Peyer's patch (tissue), 4 donors: Measurements from ENCODE around the gene ATG9A. TPM values are rescaled to one million over a fixed set of nuclear protein-coding genes. Genes with fewer than 3 reads are reported as not detected.

Experiments used
- DNase-seq, 3 donors: peaks; one replicate each; pipeline ENCODE4 v3.0.0-alpha.2; 2017 to 2019
- H3K27ac ChIP-seq, 4 donors: fragments of 200-600 bp; sonication (generic); one replicate each; pipeline ENCODE4 v1.5.1; 2016 to 2019
- H3K27me3 ChIP-seq, 2 donors: fragments of 200-600 bp; sonication (generic); one replicate each; pipeline ENCODE4 v1.5.1; 2019
- H3K36me3 ChIP-seq, 3 donors: fragments of 200-600 bp; sonication (generic); one replicate each; pipeline ENCODE4 v1.5.1; 2016 to 2019
- H3K4me1 ChIP-seq, 4 donors: fragments of 200-600 bp; sonication (generic); one replicate each; pipeline ENCODE4 v1.5.1; 2016 to 2019
- H3K4me3 ChIP-seq, 4 donors: fragments of 200-600 bp; sonication (generic); 1 replicate in 3 of 4; 2 replicates in 1 of 4; pipeline ENCODE4 v1.5.1; 2016 to 2019; ENCODE audit warnings: mild to moderate bottlenecking in 1 of 4
- H3K9me3 ChIP-seq, 4 donors: fragments of 200-600 bp; sonication (generic); one replicate each; pipeline ENCODE4 v1.5.1; 2016 to 2019; ENCODE audit warnings: mild to moderate bottlenecking in 1 of 4
- CTCF ChIP-seq, 6 experiments: fragments of 450-650 bp in 4 of 6; fragments of 200-600 bp in 2 of 6; sonication (generic) in 1 of 6; IDR thresholded peaks; one replicate each; pipeline ENCODE4 v1.5.1; 2017 to 2019; ENCODE audit warnings: antibody characterized with exemption in 6 of 6, mild to moderate bottlenecking in 3 of 6, moderate library complexity in 1 of 6
- POLR2A ChIP-seq, 2 donors: fragments of 450-650 bp; IDR thresholded peaks; one replicate each; pipeline ENCODE4 v1.5.1; 2017; ENCODE audit warnings: antibody characterized with exemption in 2 of 2, mild to moderate bottlenecking in 2 of 2, moderate library complexity in 2 of 2
- total RNA-seq, 4 donors: library from RNA; depleted of rRNA; stranded (reverse); fragments of >200 nt; gene quantifications; one replicate each; pipeline ENCODE4 v1.1.0, GENCODE V29; 2016

Gene ATG9A
- total RNA-seq, 4 donors from 2014 or later, result 23.1 to 107 (median 96.0) TPM

- Histone ChIP-seq H3K36me3 (peaks cover 0 to 13% (median 0%) of the 10 kb centered on the region in 3 donors), H3K9me3 (no peaks in the 10 kb centered on the region), H3K27ac (peak overlapping the region; percentile 81 to 98 (median 91)), H3K4me1 (peaks cover 7 to 73% (median 45%) of the 10 kb centered on the region in 4 donors), H3K4me3 (peak overlapping the region in 3 of 4 donors; percentile 56 to 93 (median 86)), H3K27me3 (no peaks in the 10 kb centered on the region)
- no peak for DNase-seq
- TF ChIP-seq CTCF (IDR thresholded peaks at IDR 0.05) (no peak), POLR2A (IDR thresholded peaks at IDR 0.05) (no peak)
Observed at GRCh38 chr2:219251656-219252055, 22.2 kb upstream of the ATG9A start.

- peak overlapping the region; percentile 91 to 98 (median 92) for H3K27ac ChIP-seq
- peaks cover 7 to 83% (median 50%) of the 10 kb centered on the region in 4 donors for H3K4me1 ChIP-seq
- DNase-seq, result no peak
- no peaks in the 10 kb centered on the region for H3K9me3 ChIP-seq
- H3K36me3 ChIP-seq, result peaks cover 0 to 13% (median 0%) of the 10 kb centered on the region in 3 donors
- peak overlapping the region; percentile 1 to 38 (median 6) for H3K4me3 ChIP-seq
- H3K27me3 ChIP-seq, result no peaks in the 10 kb centered on the region
- TF ChIP-seq POLR2A (IDR thresholded peaks at IDR 0.05), result no peak
- no peak for TF ChIP-seq CTCF (IDR thresholded peaks at IDR 0.05)
Observed at GRCh38 chr2:219250049-219250781, 20.8 kb upstream of the ATG9A start.

- Histone ChIP-seq H3K27ac (peak overlapping the region; percentile 91 to 98 (median 92)), H3K27me3 (no peaks in the 10 kb centered on the region), H3K9me3 (no peaks in the 10 kb centered on the region), H3K36me3 (peaks cover 0 to 13% (median 0%) of the 10 kb centered on the region in 3 donors), H3K4me1 (peaks cover 7 to 84% (median 54%) of the 10 kb centered on the region in 4 donors), H3K4me3 (peak overlapping the region; percentile 14 to 38 (median 33))
- TF ChIP-seq POLR2A (IDR thresholded peaks at IDR 0.05) (peak; percentile 20 to 42), CTCF (IDR thresholded peaks at IDR 0.05) (no peak)
- DNase-seq, result peak; percentile 80 to 95 (median 92)
Observed at GRCh38 chr2:219249203-219249980, 20.0 kb upstream of the ATG9A start.

DNA sequence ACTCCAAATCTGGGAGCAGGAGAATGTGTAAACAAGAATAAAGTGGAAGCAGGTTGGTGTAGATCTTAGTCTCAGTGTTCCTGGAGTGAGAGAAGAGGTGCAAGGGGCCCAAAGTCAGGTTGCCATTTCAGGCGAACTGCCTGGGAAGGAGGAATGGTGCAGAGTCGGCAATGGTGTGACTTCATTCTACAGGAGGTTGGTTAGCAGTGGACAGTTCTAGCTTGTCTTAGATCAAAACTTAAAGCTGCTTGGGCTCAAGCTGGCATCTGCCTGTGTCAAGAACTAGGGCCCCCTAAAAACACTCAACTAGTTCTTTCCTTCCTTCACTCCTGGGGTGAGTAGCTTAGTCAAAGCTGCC is 19.4 kb upstream of the ATG9A start:
- Histone ChIP-seq H3K27me3 (no peaks in the 10 kb centered on the region), H3K4me1 (peaks cover 7 to 85% (median 54%) of the 10 kb centered on the region in 4 donors), H3K9me3 (no peaks in the 10 kb centered on the region), H3K36me3 (peaks cover 0 to 13% (median 0%) of the 10 kb centered on the region in 3 donors), H3K27ac (peak overlapping the region; percentile 91 to 98 (median 92)), H3K4me3 (peak overlapping the region; percentile 14 to 38 (median 33))
- no peak for DNase-seq
- TF ChIP-seq CTCF (IDR thresholded peaks at IDR 0.05) (no peak), POLR2A (IDR thresholded peaks at IDR 0.05) (no peak)

GRCh38 chr2:219247678-219248642 is 18.5 kb upstream of the ATG9A start:
- peaks cover 7 to 82% (median 54%) of the 10 kb centered on the region in 4 donors for H3K4me1 ChIP-seq
- peak in 2 of 3 donors; percentile 75 to 83 for DNase-seq
- H3K4me3 ChIP-seq, result peak overlapping the region in 1 of 4 donors; percentile 38
- no peaks in the 10 kb centered on the region for H3K9me3 ChIP-seq
- H3K27ac ChIP-seq, result peak overlapping the region; percentile 91 to 98 (median 92)
- H3K27me3 ChIP-seq, result no peaks in the 10 kb centered on the region
- peaks cover 0 to 13% (median 0%) of the 10 kb centered on the region in 3 donors for H3K36me3 ChIP-seq
- no peak for TF ChIP-seq POLR2A (IDR thresholded peaks at IDR 0.05)
- no peak for TF ChIP-seq CTCF (IDR thresholded peaks at IDR 0.05)
